Heart right ventricle (tissue), 16 donors: ENCODE results near the gene BCAN. TPM values are rescaled to one million over a fixed set of nuclear protein-coding genes. Genes with fewer than 3 reads are reported as not detected.

Experiments
- ATAC-seq, 8 donors: fragments of 200-7000 bp; cut with Tn5 transposase; one replicate each; pipeline ENCODE4 v1.9.1; 2020; ENCODE audit warnings: mild to moderate bottlenecking in 8 of 8, moderate library complexity in 8 of 8, moderate number of reproducible peaks in 1 of 8
- DNase-seq, 2 donors: peaks; one replicate each; pipeline ENCODE4 v3.0.0-alpha.2; 2020
- H3K27ac ChIP-seq, 10 donors: fragments of 200-600 bp; sonication (generic) in 2 of 10; one replicate each; pipeline versions ENCODE4 v1.5.0 to v1.8.0; 2020 to 2022; ENCODE audit warnings: mild to moderate bottlenecking in 3 of 10
- H3K27me3 ChIP-seq, 7 donors: fragments of 200-600 bp; one replicate each; pipeline ENCODE4 v1.8.0; 2021 to 2022; ENCODE audit warnings: mild to moderate bottlenecking in 2 of 7
- H3K36me3 ChIP-seq, 9 donors: fragments of 200-600 bp; sonication (generic) in 1 of 9; one replicate each; pipeline versions ENCODE4 v1.5.0 to v1.8.0; 2020 to 2022; ENCODE audit warnings: mild to moderate bottlenecking in 2 of 9
- H3K4me1 ChIP-seq, 9 donors: fragments of 200-600 bp; sonication (generic) in 1 of 9; one replicate each; pipeline versions ENCODE4 v1.5.0 to v1.8.0; 2020 to 2022; ENCODE audit warnings: mild to moderate bottlenecking in 4 of 9
- H3K4me3 ChIP-seq, 10 donors: fragments of 200-600 bp; sonication (generic) in 2 of 10; one replicate each; pipeline versions ENCODE4 v1.5.0 to v1.8.0; 2020 to 2022; ENCODE audit warnings: mild to moderate bottlenecking in 7 of 10, moderate library complexity in 2 of 10
- H3K9me3 ChIP-seq, 11 donors: fragments of 200-600 bp in 10 of 11; sonication (generic) in 2 of 11; one replicate each; pipeline versions ENCODE4 v1.5.0 to v1.8.0; 2013 to 2022; ENCODE audit warnings: mild to moderate bottlenecking in 2 of 11, control low read depth in 1 of 11, moderate library complexity in 1 of 11
- WGBS, 2 donors: extraction: QIAGEN DNeasy Blood & Tissue Kit; methylation state at CpG; one replicate each; pipeline ENCODE4 v1.1.7; 2013; ENCODE audit warnings: inconsistent platforms in 1 of 2; 5-methylcytosine and 5-hydroxymethylcytosine counted together
- intact Hi-C, 10 donors: fragments of 100-400 bp; cut with DNase I; formaldehyde crosslinking; loops; one replicate each; pipeline versions ENCODE4 v1.11.1 to v1.14.2; 2022
- polyA plus RNA-seq, 2 donors: library from polyadenylated mRNA; stranded (reverse); fragments of 200-250 nt; gene quantifications; one replicate each; pipeline ENCODE4 v1.2.3, GENCODE V29; 2013
- total RNA-seq, 10 donors: library from RNA; stranded (reverse); fragmentation: NEBNext Ultra II Directional in 3 of 10; extraction: Animal tissue kit (Norgen Biotek cat#: 25700) in 3 of 10; gene quantifications; one replicate each; pipeline versions ENCODE4 v1.2.1 to v1.2.4, GENCODE V29; 2021 to 2023
- TF ChIP-seq, protein P1 (sequence below), 9 donors: fragments of 200-600 bp; sonication (generic) in 2 of 9; IDR thresholded peaks; one replicate each; pipeline versions ENCODE4 v1.5.0 to v1.8.0; 2021 to 2022; ENCODE audit warnings: antibody characterized with exemption in 9 of 9, mild to moderate bottlenecking in 5 of 9, moderate library complexity in 1 of 9
- donor health status: Arrhythmogenic right ventricular cardiomyopathy.
- donor health status: ischemic (EF 13 %, LVEDD 7.1; RV severe dilation, severe dysfunction).
- donor health status: healthy with polysubstance abuse.
- donor health status: DM: no; HTN: yes; CAD: no.
- donor health status: DM: no; HTN: no; CAD: no.
- donor health status: ischemic (EF 25% LVEDD 6.9; RV normal size, moderate dysfunction).
- donor health status: ischemic (EF 25% LVEDD 5.7; RV mildly dilated, moderate dysfunction).
- donor health status: healthy.
- donor health status: DM: yes; HTN: yes; CAD: no.
- donor health status: Ischemic cardiomyopathy.
- donor health status: ischemic (EF 35%, LVEDD 5.7; RV mildly dilated, moderate dysfunction).
- donor health status: nonischemic (EF 11% LVEDD 7.7; RV severe dilation, severe dysfunction).
- donor health status: DM: yes; HTN: yes; CAD: no.
- donor health status: PGD.
- donor health status: ischemic (EF 29% LVEDD 5.4; RV normal size, mild dysfunction).
- donor health status: nonischemic (EF 23%, LVEDD 6.1; RV moderate dilation, normal function).

BCAN gene
- total and polyA plus RNA-seq, 12 donors, result 0.14 to 0.52 (median 0.24) TPM; not detected in 4

DNA sequence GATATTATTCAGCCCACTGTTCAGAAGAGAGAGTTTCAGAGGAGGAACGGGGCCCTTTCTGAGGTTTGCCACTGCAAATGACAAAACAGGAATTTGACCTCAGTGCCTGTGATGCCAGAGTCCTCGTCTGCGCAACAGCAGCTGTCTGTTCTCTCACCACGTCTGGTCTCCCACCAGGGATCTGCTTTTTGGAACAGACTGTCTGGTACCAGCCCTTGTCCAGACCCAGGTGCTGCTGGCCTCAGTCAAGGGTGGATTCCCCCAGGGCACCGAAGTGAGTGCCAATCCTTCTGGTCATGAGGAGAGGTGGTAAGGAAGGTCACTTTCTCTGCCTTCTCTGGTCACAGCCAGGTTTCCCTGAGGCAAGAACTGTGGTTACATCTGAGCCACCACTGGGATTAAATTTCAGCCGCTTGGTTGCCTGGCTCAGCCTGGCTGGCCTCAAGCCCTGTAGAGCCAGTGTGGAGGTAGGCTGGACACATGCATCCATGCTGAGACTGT lies 2.3 kb upstream of the BCAN start:
- no peak for DNase-seq
- WGBS, 2 donors, result 61 to 62% methylated on average over 6 of the region's 6 CpGs
- Histone ChIP-seq H3K36me3 (no peaks in the 10 kb centered on the region), H3K9me3 (no peaks in the 10 kb centered on the region), H3K27me3 (peaks cover 6 to 96% (median 77%) of the 10 kb centered on the region in 7 donors), H3K4me3 (no peak overlapping the region), H3K4me1 (peaks cover 6 to 20% (median 15%) of the 10 kb centered on the region in 9 donors), H3K27ac (no peak overlapping the region)
- intact Hi-C loops, result loop anchor here in 1 of 10 donors (10.0 kb wide), 1 partner anchor 55 kb away; no protein-coding TSS in a partner anchor
- TF ChIP-seq, protein P1, sequence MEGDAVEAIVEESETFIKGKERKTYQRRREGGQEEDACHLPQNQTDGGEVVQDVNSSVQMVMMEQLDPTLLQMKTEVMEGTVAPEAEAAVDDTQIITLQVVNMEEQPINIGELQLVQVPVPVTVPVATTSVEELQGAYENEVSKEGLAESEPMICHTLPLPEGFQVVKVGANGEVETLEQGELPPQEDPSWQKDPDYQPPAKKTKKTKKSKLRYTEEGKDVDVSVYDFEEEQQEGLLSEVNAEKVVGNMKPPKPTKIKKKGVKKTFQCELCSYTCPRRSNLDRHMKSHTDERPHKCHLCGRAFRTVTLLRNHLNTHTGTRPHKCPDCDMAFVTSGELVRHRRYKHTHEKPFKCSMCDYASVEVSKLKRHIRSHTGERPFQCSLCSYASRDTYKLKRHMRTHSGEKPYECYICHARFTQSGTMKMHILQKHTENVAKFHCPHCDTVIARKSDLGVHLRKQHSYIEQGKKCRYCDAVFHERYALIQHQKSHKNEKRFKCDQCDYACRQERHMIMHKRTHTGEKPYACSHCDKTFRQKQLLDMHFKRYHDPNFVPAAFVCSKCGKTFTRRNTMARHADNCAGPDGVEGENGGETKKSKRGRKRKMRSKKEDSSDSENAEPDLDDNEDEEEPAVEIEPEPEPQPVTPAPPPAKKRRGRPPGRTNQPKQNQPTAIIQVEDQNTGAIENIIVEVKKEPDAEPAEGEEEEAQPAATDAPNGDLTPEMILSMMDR (IDR thresholded peaks at IDR 0.05), result no peak
- ATAC-seq, result no peak

DNA sequence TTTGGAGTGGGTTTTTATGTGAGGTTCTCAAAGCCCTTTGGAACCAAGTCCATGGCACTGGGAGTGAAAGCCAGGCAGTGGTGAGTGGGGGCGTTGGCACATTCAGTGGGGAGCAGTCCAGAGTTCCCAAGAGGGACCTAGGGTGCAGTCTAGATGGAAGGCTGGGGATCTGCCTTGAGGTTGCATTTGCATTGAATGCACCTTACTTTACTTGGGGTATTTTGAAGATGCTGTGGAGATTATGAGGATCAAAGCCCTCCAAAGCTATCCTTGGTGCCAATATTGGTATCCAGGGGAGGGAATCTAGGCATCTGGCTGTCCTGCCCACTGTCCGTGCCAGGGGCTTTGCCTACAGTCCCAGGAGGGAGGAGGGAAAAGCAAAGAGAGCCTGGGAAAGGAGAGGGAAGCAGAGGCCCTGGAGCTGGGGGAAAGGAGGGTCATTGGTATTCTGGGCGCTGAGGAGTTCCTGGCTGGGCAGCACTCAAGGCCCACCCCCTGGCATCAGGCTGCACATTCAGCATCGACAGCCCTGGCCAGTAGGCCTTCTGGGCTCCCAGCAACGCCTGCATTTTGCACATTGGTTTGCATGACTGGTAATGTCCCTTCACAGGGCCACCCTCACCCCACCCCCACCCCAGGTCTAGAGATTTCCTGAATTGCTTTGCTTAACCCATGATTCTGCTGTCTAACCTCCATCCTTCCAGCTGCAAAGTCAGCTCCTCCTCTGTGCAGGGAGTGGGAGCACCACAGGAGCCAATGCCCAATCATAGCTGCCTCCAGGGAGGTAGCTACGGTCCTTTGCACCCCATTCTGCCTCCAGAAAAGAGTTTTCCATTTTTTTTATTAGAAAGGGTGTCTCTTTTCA lies 843 bp upstream of the BCAN start:
- Histone ChIP-seq H3K4me1 (peaks cover 6 to 20% (median 15%) of the 10 kb centered on the region in 9 donors), H3K27ac (no peak overlapping the region), H3K4me3 (peak overlapping the region in 8 of 10 donors; percentile 28 to 62 (median 45)), H3K9me3 (no peaks in the 10 kb centered on the region), H3K27me3 (peaks cover 6 to 97% (median 82%) of the 10 kb centered on the region in 7 donors), H3K36me3 (no peaks in the 10 kb centered on the region)
- ATAC-seq, result peak in 1 of 8 donors; percentile 18
- WGBS, 2 donors, result 35 to 44% methylated on average over 6 of the region's 6 CpGs
- DNase-seq, result no peak
- intact Hi-C loops, result no loop called here
- TF ChIP-seq, protein P1 (IDR thresholded peaks at IDR 0.05), result no peak

DNA sequence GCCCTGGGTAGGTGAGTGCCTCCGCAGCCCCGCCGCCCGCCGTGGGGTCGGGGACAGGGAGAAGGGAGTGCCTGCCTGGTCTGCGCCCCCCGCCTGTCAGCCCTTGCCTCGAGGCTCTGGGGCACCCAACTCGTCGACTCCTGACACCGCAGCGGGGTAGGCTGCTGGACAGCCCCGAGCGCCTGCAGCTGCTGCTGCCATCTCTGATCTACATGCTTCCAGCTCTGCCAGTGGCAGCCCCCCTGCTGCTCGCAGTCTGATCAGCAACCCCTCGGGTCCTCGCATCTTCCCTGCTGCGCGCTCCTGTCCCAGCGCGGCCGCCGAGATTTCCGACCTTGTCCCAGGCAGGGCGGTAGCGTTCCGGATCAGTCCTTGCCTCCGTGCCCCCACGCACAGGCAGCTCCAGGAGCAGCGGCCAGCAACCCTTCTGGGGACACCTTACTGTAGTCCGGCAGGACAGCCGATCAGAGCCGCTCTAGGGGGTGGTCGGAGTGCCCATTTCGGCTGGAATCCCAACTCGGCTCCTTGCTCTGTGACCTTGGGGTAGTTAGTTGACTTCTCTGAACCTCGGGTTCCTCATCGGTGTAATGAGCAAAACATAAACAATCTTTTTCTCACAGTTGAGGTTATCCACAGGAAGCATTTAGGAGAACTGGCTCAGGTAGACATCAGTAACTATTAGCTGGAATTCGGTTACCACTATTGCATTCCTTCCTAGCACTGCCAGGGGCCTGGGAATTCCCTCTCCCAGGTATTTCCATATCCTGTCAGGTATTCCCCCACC lies 540 bp downstream of the BCAN start:
- WGBS, 2 donors, result 16 to 23% methylated on average over 39 to 40 of the region's 40 CpGs
- DNase-seq (no peak), ATAC-seq (peak in 3 of 8 donors; percentile 8 to 42 (median 31))
- intact Hi-C loops, result no loop called here
- Histone ChIP-seq H3K27me3 (peaks cover 6 to 100% (median 90%) of the 10 kb centered on the region in 7 donors), H3K4me3 (peak overlapping the region in 9 of 10 donors; percentile 18 to 62 (median 44)), H3K4me1 (peaks cover 6 to 20% (median 15%) of the 10 kb centered on the region in 9 donors), H3K36me3 (no peaks in the 10 kb centered on the region), H3K9me3 (no peaks in the 10 kb centered on the region), H3K27ac (no peak overlapping the region)
- TF ChIP-seq, protein P1 (IDR thresholded peaks at IDR 0.05), result no peak
